BLaER1 (cell line): Measurements from ENCODE around the gene GPR39.

Experiments
- H3K27ac ChIP-seq: shearing (Covaris generic); formaldehyde crosslinking; 2 replicates; pipeline ENCODE4 v1.8.1; 2022
- H3K27me3 ChIP-seq: shearing (Covaris generic); formaldehyde crosslinking; 2 replicates; pipeline ENCODE4 v1.8.1; 2022
- H3K36me3 ChIP-seq: shearing (Covaris generic); formaldehyde crosslinking; 2 replicates; pipeline ENCODE4 v1.8.1; 2022
- H3K4me1 ChIP-seq: shearing (Covaris generic); formaldehyde crosslinking; 2 replicates; pipeline ENCODE4 v1.8.1; 2022
- H3K4me2 ChIP-seq: shearing (Covaris generic); formaldehyde crosslinking; 2 replicates; pipeline ENCODE4 v1.8.1; 2022
- H3K4me3 ChIP-seq: shearing (Covaris generic); formaldehyde crosslinking; 2 replicates; pipeline ENCODE4 v1.8.1; 2022
- H3K9ac ChIP-seq: shearing (Covaris generic); formaldehyde crosslinking; 2 replicates; pipeline ENCODE4 v1.8.1; 2022
- H3K9me3 ChIP-seq: shearing (Covaris generic); formaldehyde crosslinking; 2 replicates; pipeline ENCODE4 v1.8.1; 2022
- H4K20me1 ChIP-seq: shearing (Covaris generic); formaldehyde crosslinking; 2 replicates; pipeline ENCODE4 v1.8.1; 2022
- Cebpa-rat ChIP-seq: shearing (Covaris generic); IDR thresholded peaks from 2 replicates; pipeline ENCODE4 v1.8.1; 2022

Gene GPR39

GRCh38 chr2:132567682-132568081, 151.1 kb downstream of the GPR39 start:
- no peaks in the 10 kb centered on the region for H3K36me3 ChIP-seq
- H3K9me3 ChIP-seq = no peaks in the 10 kb centered on the region
- no peak overlapping the region for H3K4me2 ChIP-seq
- H3K27ac ChIP-seq = no peak overlapping the region
- no peaks in the 10 kb centered on the region for H3K4me1 ChIP-seq
- no peaks in the 10 kb centered on the region for H3K27me3 ChIP-seq
- no peaks in the 10 kb centered on the region for H4K20me1 ChIP-seq
- H3K9ac ChIP-seq = no peak overlapping the region
- H3K4me3 ChIP-seq = no peak overlapping the region
- no peak for TF ChIP-seq Cebpa-rat

GRCh38 chr2:132568656-132569055, 152.1 kb downstream of the GPR39 start:
- Histone ChIP-seq H3K9ac (no peak overlapping the region), H3K4me3 (no peak overlapping the region), H4K20me1 (no peaks in the 10 kb centered on the region), H3K4me1 (no peaks in the 10 kb centered on the region), H3K27ac (no peak overlapping the region), H3K9me3 (no peaks in the 10 kb centered on the region), H3K27me3 (no peaks in the 10 kb centered on the region), H3K36me3 (no peaks in the 10 kb centered on the region), H3K4me2 (no peak overlapping the region)
- no peak for TF ChIP-seq Cebpa-rat

GRCh38 chr2:132573444-132574007, 156.9 kb downstream of the GPR39 start:
- Histone ChIP-seq H3K27me3 (no peaks in the 10 kb centered on the region), H3K36me3 (no peaks in the 10 kb centered on the region), H3K4me2 (no peak overlapping the region), H3K4me3 (no peak overlapping the region), H3K9ac (no peak overlapping the region), H4K20me1 (no peaks in the 10 kb centered on the region), H3K4me1 (no peaks in the 10 kb centered on the region), H3K9me3 (no peaks in the 10 kb centered on the region), H3K27ac (no peak overlapping the region)
- no peak for TF ChIP-seq Cebpa-rat

- no peak for TF ChIP-seq Cebpa-rat
- H3K27ac ChIP-seq = no peak overlapping the region
These were observed 161.1 kb downstream of the GPR39 start for GRCh38 chr2:132577686-132578085.

GRCh38 chr2:132581591-132581990, 165.0 kb downstream of the GPR39 start:
- Histone ChIP-seq H3K4me3 (no peak overlapping the region), H3K9me3 (no peaks in the 10 kb centered on the region), H3K36me3 (no peaks in the 10 kb centered on the region), H3K27me3 (no peaks in the 10 kb centered on the region), H3K27ac (no peak overlapping the region), H4K20me1 (no peaks in the 10 kb centered on the region), H3K4me1 (no peaks in the 10 kb centered on the region), H3K4me2 (no peak overlapping the region), H3K9ac (no peak overlapping the region)
- no peak for TF ChIP-seq Cebpa-rat

More at GRCh38 chr2:132577686-132578085, 161.1 kb downstream of the GPR39 start:
- Histone ChIP-seq H3K36me3 (no peaks in the 10 kb centered on the region), H3K4me1 (no peaks in the 10 kb centered on the region), H3K4me3 (no peak overlapping the region), H4K20me1 (no peaks in the 10 kb centered on the region), H3K9ac (no peak overlapping the region), H3K27me3 (no peaks in the 10 kb centered on the region), H3K9me3 (no peaks in the 10 kb centered on the region), H3K4me2 (no peak overlapping the region)

- Histone ChIP-seq H3K27me3 (no peaks in the 10 kb centered on the region), H3K9ac (no peak overlapping the region), H4K20me1 (no peaks in the 10 kb centered on the region), H3K27ac (no peak overlapping the region), H3K9me3 (no peaks in the 10 kb centered on the region), H3K4me3 (no peak overlapping the region), H3K36me3 (no peaks in the 10 kb centered on the region), H3K4me2 (no peak overlapping the region), H3K4me1 (no peaks in the 10 kb centered on the region)
- TF ChIP-seq Cebpa-rat = no peak
These were observed 165.6 kb downstream of the GPR39 start for GRCh38 chr2:132581991-132582738.

GRCh38 chr2:132583666-132584360, 167.2 kb downstream of the GPR39 start:
- no peaks in the 10 kb centered on the region for H3K27me3 ChIP-seq
- no peaks in the 10 kb centered on the region for H4K20me1 ChIP-seq
- H3K9me3 ChIP-seq = no peaks in the 10 kb centered on the region
- no peak overlapping the region for H3K9ac ChIP-seq
- no peak overlapping the region for H3K4me3 ChIP-seq
- no peak overlapping the region for H3K27ac ChIP-seq
- no peaks in the 10 kb centered on the region for H3K4me1 ChIP-seq
- TF ChIP-seq Cebpa-rat = no peak
- H3K4me2 ChIP-seq = no peak overlapping the region
- H3K36me3 ChIP-seq = no peaks in the 10 kb centered on the region

- H3K36me3 ChIP-seq = no peaks in the 10 kb centered on the region
- no peak overlapping the region for H3K4me2 ChIP-seq
- H3K27ac ChIP-seq = no peak overlapping the region
- TF ChIP-seq Cebpa-rat = no peak
- no peak overlapping the region for H3K4me3 ChIP-seq
- no peaks in the 10 kb centered on the region for H4K20me1 ChIP-seq
- no peaks in the 10 kb centered on the region for H3K9me3 ChIP-seq
- H3K27me3 ChIP-seq = no peaks in the 10 kb centered on the region
- H3K9ac ChIP-seq = no peak overlapping the region
- H3K4me1 ChIP-seq = no peaks in the 10 kb centered on the region
These were observed 168.6 kb downstream of the GPR39 start for GRCh38 chr2:132584976-132585817.

- Histone ChIP-seq H3K36me3 (no peaks in the 10 kb centered on the region), H3K27me3 (no peaks in the 10 kb centered on the region), H3K4me1 (no peaks in the 10 kb centered on the region), H3K4me2 (no peak overlapping the region), H3K27ac (no peak overlapping the region), H3K9ac (no peak overlapping the region), H3K4me3 (no peak overlapping the region), H3K9me3 (no peaks in the 10 kb centered on the region), H4K20me1 (no peaks in the 10 kb centered on the region)
- TF ChIP-seq Cebpa-rat = no peak
These were observed 169.5 kb downstream of the GPR39 start for GRCh38 chr2:132586101-132586511.
